Measurements from ENCODE around the gene FRMD6. TPM values are rescaled to one million over a fixed set of nuclear protein-coding genes. Genes with fewer than 3 reads are reported as not detected.
A peak's percentile ranks its signal among the peaks of the same experiment; 100 is the strongest.
"Not testable (repeated sequence)": the region's sequence is repeated elsewhere in the genome, so short reads cannot be mapped to it uniquely, and the experiment has no call there.

The FRMD6 gene
- total RNA-seq, 1 experiment from 2014 or later: 11.4 TPM

DNA sequence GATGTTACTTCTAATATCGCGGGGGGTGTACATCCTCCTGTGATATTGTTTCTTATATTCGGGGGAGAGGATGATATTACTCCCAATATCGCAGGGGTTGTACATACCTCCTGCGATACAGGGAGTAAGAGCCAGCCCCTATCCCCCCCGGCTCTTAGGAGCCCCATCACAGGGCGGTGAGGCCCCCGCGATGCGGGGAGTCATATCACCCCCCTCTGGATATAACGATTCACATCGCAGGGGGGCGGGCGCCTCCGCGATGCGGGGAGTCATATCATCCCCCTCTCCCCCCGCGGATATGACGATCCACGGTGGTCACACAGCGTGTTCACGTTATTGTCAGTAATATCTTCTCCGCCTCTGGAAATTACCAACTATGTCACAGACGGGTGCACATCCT lies 95.1 kb downstream of the FRMD6 start:
- POLR2A ChIA-PET; CTCF ChIA-PET; H4K20me1 ChIP-seq (ENCODE audit: insufficient read depth); RAD21 ChIA-PET (ENCODE audit: low non-redundant PET in 1 of 2, low total read pairs in 2 of 2, uncharacterized antibody in 2 of 2, unreplicated experiment in 2 of 2); H3K36me3 ChIP-seq (ENCODE audit: control insufficient read depth in 1 of 2, insufficient read depth in 2 of 2, low read length in 2 of 2); BruUV-seq (replicated peaks); H3K27ac ChIP-seq (ENCODE audit: low read depth, low read length); H3K4me3 ChIP-seq (replicated peaks in 1 of 2; ENCODE audit: low read depth in 1 of 2, low read length in 2 of 2); ATAC-seq; H3K9ac ChIP-seq (ENCODE audit: low read length); H3K4me1 ChIP-seq (ENCODE audit: control insufficient read depth in 1 of 2, insufficient read depth in 2 of 2, low read length in 2 of 2); H3K9me2 ChIP-seq (ENCODE audit: insufficient read depth); H2AFZ ChIP-seq (ENCODE audit: low read depth, low read length, poor library complexity, severe bottlenecking); DNase-seq (ENCODE audit: low read depth, low spot score); H3K9me3 ChIP-seq (ENCODE audit: control insufficient read depth in 1 of 2, insufficient read depth in 1 of 2, low read depth in 1 of 2, low read length in 2 of 2); H3K27me3 ChIP-seq (ENCODE audit: insufficient read depth, low read length); intact Hi-C loops (cut with micrococcal nuclease); H3K79me2 ChIP-seq (ENCODE audit: insufficient read depth, low read length); H3K4me2 ChIP-seq (ENCODE audit: low read length): not testable (repeated sequence)

DNA sequence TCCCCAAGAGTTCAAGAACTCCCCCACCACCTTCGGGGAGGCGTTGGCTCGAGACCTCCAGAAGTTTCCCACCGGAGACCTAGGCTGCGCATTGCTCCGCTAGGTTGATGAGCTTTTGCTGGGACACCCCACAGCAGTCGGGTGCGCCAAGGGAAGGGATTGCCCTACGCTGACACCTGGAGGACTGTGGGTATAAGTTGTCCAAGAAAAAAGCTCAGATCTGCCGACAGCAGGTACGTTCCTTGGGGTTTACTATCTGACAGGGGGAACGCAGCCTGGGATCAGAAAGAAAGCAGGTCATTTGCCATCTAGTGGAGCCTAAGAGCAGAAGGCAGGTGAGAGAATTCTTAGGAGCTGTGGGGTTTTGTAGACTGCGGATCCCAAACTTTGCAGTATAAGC lies 98.8 kb downstream of the FRMD6 start:
- Histone ChIP-seq H3K27me3 (ENCODE audit: insufficient read depth, low read length) (no peaks in the 10 kb centered on the region), H3K36me3 (ENCODE audit: control insufficient read depth in 1 of 2, insufficient read depth in 2 of 2, low read length in 2 of 2) (no peaks in the 10 kb centered on the region), H3K79me2 (ENCODE audit: insufficient read depth, low read length) (no peaks in the 10 kb centered on the region), H3K9me2 (ENCODE audit: insufficient read depth) (no peaks in the 10 kb centered on the region), H3K9ac (ENCODE audit: low read length) (no peak overlapping the region), H3K4me1 (ENCODE audit: control insufficient read depth in 1 of 2, insufficient read depth in 2 of 2, low read length in 2 of 2) (peaks cover 0 to 9% of the 10 kb centered on the region in 2 experiments; a peak in 1 of 4 replicates), H4K20me1 (ENCODE audit: insufficient read depth) (no peaks in the 10 kb centered on the region), H3K27ac (ENCODE audit: low read depth, low read length) (no peak overlapping the region), H2AFZ (ENCODE audit: low read depth, low read length, poor library complexity, severe bottlenecking) (no peak overlapping the region), H3K4me3 (replicated peaks in 1 of 2; ENCODE audit: low read depth in 1 of 2, low read length in 2 of 2) (no peak overlapping the region), H3K4me2 (ENCODE audit: low read length) (no peak overlapping the region), H3K9me3 (ENCODE audit: control insufficient read depth in 1 of 2, insufficient read depth in 1 of 2, low read depth in 1 of 2, low read length in 2 of 2) (no peaks in the 10 kb centered on the region)
- peak; percentile 19 for DNase-seq (ENCODE audit: low read depth, low spot score)
- intact Hi-C loops (cut with micrococcal nuclease): no loop called here
- ChIA-PET POLR2A (no interaction called here), RAD21 (ENCODE audit: low non-redundant PET in 1 of 2, low total read pairs in 2 of 2, uncharacterized antibody in 2 of 2, unreplicated experiment in 2 of 2) (interaction anchor here (0.6 to 1.2 kb wide), 3 partner anchors 117 to 465 kb away, joined by 3 to 5 read pairs (median 3); no protein-coding TSS in a partner anchor), CTCF (interaction anchor here (0.7 to 2.2 kb wide), 6 partner anchors 11 to 467 kb away, joined by 3 to 12 read pairs (median 4); partner anchors contain the start of gene FRMD6)
- no TSS peak for BruUV-seq (replicated peaks)
- TF ChIP-seq EGR1 (IDR thresholded peaks at IDR 0.05; ENCODE audit: low read depth) (no peak), SP1 (IDR thresholded peaks at IDR 0.05; ENCODE audit: low read depth) (no peak), JUND (IDR thresholded peaks at IDR 0.05) (no peak), RAD21 (IDR thresholded peaks at IDR 0.05; ENCODE audit: low read depth) (peak; percentile 53), TCF7L2 (IDR thresholded peaks at IDR 0.05; ENCODE audit: borderline replicate concordance, extremely low read depth, insufficient read depth, insufficient read length) (peak; percentile 76), ELF1 (IDR thresholded peaks at IDR 0.05; ENCODE audit: borderline replicate concordance, low read depth) (no peak), SRF (IDR thresholded peaks at IDR 0.05; ENCODE audit: low read depth) (no peak), EZH2 (IDR thresholded peaks at IDR 0.05) (no peak), FOSL1 (IDR thresholded peaks at IDR 0.05; ENCODE audit: low read depth) (no peak), CEBPB (IDR thresholded peaks at IDR 0.05; ENCODE audit: low read depth) (no peak)
- TF ChIP-seq, protein P1, sequence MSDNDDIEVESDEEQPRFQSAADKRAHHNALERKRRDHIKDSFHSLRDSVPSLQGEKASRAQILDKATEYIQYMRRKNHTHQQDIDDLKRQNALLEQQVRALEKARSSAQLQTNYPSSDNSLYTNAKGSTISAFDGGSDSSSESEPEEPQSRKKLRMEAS (IDR thresholded peaks at IDR 0.05): no peak
- TF ChIP-seq, protein P2, sequence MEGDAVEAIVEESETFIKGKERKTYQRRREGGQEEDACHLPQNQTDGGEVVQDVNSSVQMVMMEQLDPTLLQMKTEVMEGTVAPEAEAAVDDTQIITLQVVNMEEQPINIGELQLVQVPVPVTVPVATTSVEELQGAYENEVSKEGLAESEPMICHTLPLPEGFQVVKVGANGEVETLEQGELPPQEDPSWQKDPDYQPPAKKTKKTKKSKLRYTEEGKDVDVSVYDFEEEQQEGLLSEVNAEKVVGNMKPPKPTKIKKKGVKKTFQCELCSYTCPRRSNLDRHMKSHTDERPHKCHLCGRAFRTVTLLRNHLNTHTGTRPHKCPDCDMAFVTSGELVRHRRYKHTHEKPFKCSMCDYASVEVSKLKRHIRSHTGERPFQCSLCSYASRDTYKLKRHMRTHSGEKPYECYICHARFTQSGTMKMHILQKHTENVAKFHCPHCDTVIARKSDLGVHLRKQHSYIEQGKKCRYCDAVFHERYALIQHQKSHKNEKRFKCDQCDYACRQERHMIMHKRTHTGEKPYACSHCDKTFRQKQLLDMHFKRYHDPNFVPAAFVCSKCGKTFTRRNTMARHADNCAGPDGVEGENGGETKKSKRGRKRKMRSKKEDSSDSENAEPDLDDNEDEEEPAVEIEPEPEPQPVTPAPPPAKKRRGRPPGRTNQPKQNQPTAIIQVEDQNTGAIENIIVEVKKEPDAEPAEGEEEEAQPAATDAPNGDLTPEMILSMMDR (IDR thresholded peaks at IDR 0.05 in 2 of 3, conservative IDR thresholded peaks at IDR 0.05 in 1 of 3; ENCODE audit: borderline replicate concordance in 1 of 3, insufficient read depth in 1 of 3, low read depth in 2 of 3, low read length in 2 of 3): peak; percentile 17 to 27 (median 25); a peak in 4 of 6 replicates
- ATAC-seq: no peak

DNA sequence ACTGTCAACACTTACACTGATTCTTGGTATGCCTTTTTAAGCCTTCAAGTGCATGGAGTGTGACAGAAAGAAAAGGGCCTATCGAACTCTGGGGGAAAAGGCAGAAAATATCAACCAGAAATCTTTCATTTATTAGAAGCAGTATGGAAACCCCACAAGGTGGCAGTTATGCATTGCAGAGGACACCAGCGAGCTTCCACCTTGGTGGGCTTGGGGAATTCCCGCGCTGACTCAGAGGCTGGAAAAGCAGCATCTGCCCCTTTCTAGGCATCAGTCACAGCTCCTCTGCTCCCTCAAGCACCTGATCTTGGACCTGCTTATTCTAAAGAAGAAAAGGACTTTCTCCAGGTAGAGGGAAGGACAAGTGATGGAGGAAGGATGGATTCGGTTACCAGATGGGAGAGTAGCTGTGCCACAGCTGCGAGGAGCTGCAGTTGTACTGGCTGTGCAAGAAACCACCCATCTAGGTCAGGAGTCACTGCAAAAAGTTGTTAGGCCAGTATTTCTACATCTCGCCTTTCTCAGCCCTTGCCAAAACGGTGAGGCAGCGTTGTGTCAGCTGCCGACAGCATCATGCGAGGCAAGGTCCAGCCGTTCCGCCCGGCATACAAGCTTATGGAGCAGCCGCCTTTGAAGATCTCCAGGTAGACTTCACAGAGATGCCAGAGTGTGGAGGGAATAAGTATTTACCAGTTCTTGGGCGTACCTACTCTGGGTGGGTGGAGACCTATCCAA lies 100.1 kb downstream of the FRMD6 start:
- H3K36me3 ChIP-seq (ENCODE audit: control insufficient read depth in 1 of 2, insufficient read depth in 2 of 2, low read length in 2 of 2); H3K4me3 ChIP-seq (replicated peaks in 1 of 2; ENCODE audit: low read depth in 1 of 2, low read length in 2 of 2); RAD21 ChIA-PET (ENCODE audit: low non-redundant PET in 1 of 2, low total read pairs in 2 of 2, uncharacterized antibody in 2 of 2, unreplicated experiment in 2 of 2); BruUV-seq (replicated peaks); H3K27ac ChIP-seq (ENCODE audit: low read depth, low read length); H3K9ac ChIP-seq (ENCODE audit: low read length); DNase-seq (ENCODE audit: low read depth, low spot score); H3K4me1 ChIP-seq (ENCODE audit: control insufficient read depth in 1 of 2, insufficient read depth in 2 of 2, low read length in 2 of 2); H3K9me2 ChIP-seq (ENCODE audit: insufficient read depth); H3K27me3 ChIP-seq (ENCODE audit: insufficient read depth, low read length); H2AFZ ChIP-seq (ENCODE audit: low read depth, low read length, poor library complexity, severe bottlenecking); H3K79me2 ChIP-seq (ENCODE audit: insufficient read depth, low read length); POLR2A ChIA-PET; ATAC-seq; H3K9me3 ChIP-seq (ENCODE audit: control insufficient read depth in 1 of 2, insufficient read depth in 1 of 2, low read depth in 1 of 2, low read length in 2 of 2); H3K4me2 ChIP-seq (ENCODE audit: low read length); H4K20me1 ChIP-seq (ENCODE audit: insufficient read depth); intact Hi-C loops (cut with micrococcal nuclease): not testable (repeated sequence)
- CTCF ChIA-PET: interaction anchor here (1.3 kb wide), 1 partner anchor 198 kb away, joined by 3 read pairs; no protein-coding TSS in a partner anchor

Data from HCT116 (cell line).